ENCODE results near the gene TSC2.

GRCh38 chr16:2074071-2074470, 26.3 kb downstream of the TSC2 start:
- TF ChIP-seq CTCF (IDR thresholded peaks at IDR 0.05) (no peak), POLR2A (IDR thresholded peaks at IDR 0.05) (no peak)
